ENCODE data around the gene MYRIP. TPM values are rescaled to one million over a fixed set of nuclear protein-coding genes. Genes with fewer than 3 reads are reported as not detected.
A peak's percentile ranks its signal among the peaks of the same experiment; 100 is the strongest.

The MYRIP gene
- total and polyA plus RNA-seq, 2 of the 4 experiments (the other 2 are of a cell fraction) = not detected

GRCh38 chr3:40207796-40208195 is 398.4 kb downstream of the MYRIP start:
- H2BK5ac ChIP-seq (ENCODE audit: low read depth, low read length, poor library complexity, severe bottlenecking) = no peak overlapping the region
- H2AK9ac ChIP-seq (replicated peaks; ENCODE audit: low read depth, low read length, poor library complexity) = no peak overlapping the region
- no peak overlapping the region for H3K23ac ChIP-seq (ENCODE audit: low read depth, low read length)
- no peak overlapping the region for H2AK5ac ChIP-seq (ENCODE audit: low read depth, low read length)
- TF ChIP-seq RCOR1 (IDR thresholded peaks at IDR 0.05; ENCODE audit: insufficient replicate concordance, low read length) (no peak), CEBPB (IDR thresholded peaks at IDR 0.05; ENCODE audit: low read depth, low read length) (0 out of 2 replicates have a peak, but pooled peaks have one; percentile 3)
- no peak overlapping the region for H4K91ac ChIP-seq (ENCODE audit: insufficient read depth, low read depth, low read length)
- H3K18ac ChIP-seq (ENCODE audit: low read depth, low read length) = no peak overlapping the region
- DNase-seq (no peak), ATAC-seq (ENCODE audit: low read depth) (no peak)
- no peak overlapping the region for H4K5ac ChIP-seq (ENCODE audit: low read depth, low read length)
- H3K9me1 ChIP-seq (ENCODE audit: insufficient read depth, low read length) = no peaks in the 10 kb centered on the region
- H3K14ac ChIP-seq (replicated peaks; ENCODE audit: low read depth, low read length) = no peak overlapping the region
- no peak overlapping the region for H2BK120ac ChIP-seq (ENCODE audit: low read depth, low read length)
- H3K4ac ChIP-seq (ENCODE audit: low read depth, low read length) = no peak overlapping the region
- H2BK20ac ChIP-seq (ENCODE audit: low read depth, low read length) = no peak overlapping the region
- H3K4me1 ChIP-seq (ENCODE audit: control insufficient read depth, insufficient read depth, low read length) = no peaks in the 10 kb centered on the region
- no peak overlapping the region for H3K27ac ChIP-seq (ENCODE audit: insufficient read depth, low read length)
- no peaks in the 10 kb centered on the region for H3K36me3 ChIP-seq (ENCODE audit: control insufficient read depth, insufficient read depth, low read length)
- dilution Hi-C loops (cut with HindIII; ENCODE audit: low sequenced_read_pairs, unreplicated experiment) = no loop called here
- no peak overlapping the region for H3K56ac ChIP-seq (ENCODE audit: extremely low read depth, insufficient read depth, low read length)
- H3K9ac ChIP-seq (ENCODE audit: low read depth, low read length) = no peak overlapping the region
- H4K20me1 ChIP-seq (ENCODE audit: insufficient read depth, low read length) = no peaks in the 10 kb centered on the region
- H3K4me3 ChIP-seq (ENCODE audit: insufficient read depth, low read depth, low read length) = no peak overlapping the region
- CTCF ChIA-PET = no interaction called here
- no TSS peak for BruUV-seq (replicated peaks)
- H3K9me3 ChIP-seq (ENCODE audit: control insufficient read depth, insufficient read depth, low read length) = no peaks in the 10 kb centered on the region
- no peak overlapping the region for H4K8ac ChIP-seq (ENCODE audit: low read depth in 2 of 2, low read length in 2 of 2)
- no peak overlapping the region for H2AFZ ChIP-seq (replicated peaks; ENCODE audit: low read length, poor library complexity)
- in situ Hi-C loops (cut with MboI; ENCODE audit: low sequenced_read_pairs) = no loop called here
- POLR2A ChIA-PET (ENCODE audit: unreplicated experiment) = no interaction called here
- no peaks in the 10 kb centered on the region for H3K27me3 ChIP-seq (ENCODE audit: control insufficient read depth, insufficient read depth, low read length)
- no peaks in the 10 kb centered on the region for H3K79me1 ChIP-seq (ENCODE audit: low read depth in 1 of 2, low read length in 2 of 2)
- intact Hi-C loops (cut with micrococcal nuclease) = no loop called here
- no peak overlapping the region for H3K4me2 ChIP-seq (ENCODE audit: low read depth, low read length)
- no peak overlapping the region for H2BK15ac ChIP-seq (ENCODE audit: low read depth, low read length)
